NCI-H1048 (cell line): Measurements from ENCODE around the gene ATOH8.

Source experiments
- DNase-seq: peaks from one replicate; lab custom pipeline; 2025; lab: John Stamatoyannopoulos, UW

The ATOH8 gene

GRCh38 chr2:85802354-85803103, 48.7 kb downstream of the ATOH8 start:
- DNase-seq = no peak

GRCh38 chr2:85803704-85804425, 50.1 kb downstream of the ATOH8 start:
- no peak for DNase-seq

DNA sequence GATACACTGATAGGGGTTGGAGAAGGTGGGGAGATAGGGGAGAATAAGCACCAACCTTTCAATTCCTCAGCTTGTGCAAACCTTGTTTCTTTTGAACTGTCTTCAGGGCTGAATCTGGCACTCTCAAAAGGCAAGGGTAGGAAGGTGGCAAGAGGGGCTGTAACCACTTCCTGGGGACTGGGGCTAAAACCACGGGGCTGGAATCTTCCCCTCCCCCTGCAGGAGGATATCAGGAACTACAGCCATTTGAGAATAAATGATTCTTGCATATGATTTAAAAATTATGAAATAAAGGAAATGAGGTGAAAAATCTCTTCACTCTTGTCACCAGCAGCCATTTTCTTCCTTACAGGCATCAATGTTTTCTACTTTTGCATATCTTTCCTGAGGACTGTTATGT, 50.8 kb downstream of the ATOH8 start:
- no peak for DNase-seq

DNA sequence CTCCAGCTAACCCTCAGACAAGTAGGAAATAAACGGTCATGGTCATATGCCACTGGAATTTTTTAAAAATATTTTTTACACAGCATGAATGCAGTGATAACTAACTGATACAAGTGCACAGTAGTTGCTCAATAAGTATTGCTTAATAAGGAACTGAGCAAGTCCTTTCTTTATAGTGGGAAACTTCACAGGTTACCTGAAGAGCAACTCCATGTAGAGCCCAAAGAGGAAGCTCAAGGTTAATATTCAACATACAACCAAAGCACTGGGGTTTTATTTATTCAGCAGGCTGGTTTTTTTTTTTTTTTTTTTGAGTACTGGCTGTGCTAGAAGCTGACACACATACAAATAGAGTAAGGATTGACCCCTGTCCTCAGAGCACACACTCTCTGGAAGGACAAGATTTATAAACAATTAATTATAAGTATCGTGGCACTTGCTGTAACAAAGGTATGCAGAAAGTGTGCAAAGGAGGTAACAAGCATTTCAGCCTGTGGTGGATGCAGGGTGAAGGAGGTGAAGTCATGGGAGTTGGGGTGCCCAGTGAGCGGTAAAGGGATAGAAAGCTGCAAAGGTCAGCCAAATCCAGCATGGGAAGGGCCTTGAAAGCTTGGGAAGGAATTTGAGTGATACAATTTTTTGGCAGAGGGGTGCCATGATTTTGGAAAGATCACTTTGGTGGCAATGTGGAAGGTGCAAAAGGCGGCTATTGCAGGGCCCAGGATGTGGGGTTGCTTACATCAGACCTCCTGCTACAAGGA, 52.7 kb downstream of the ATOH8 start:
- no peak for DNase-seq

- no peak for DNase-seq
These were observed 54.0 kb downstream of the ATOH8 start for GRCh38 chr2:85807756-85808155.

GRCh38 chr2:85810371-85811179, 56.8 kb downstream of the ATOH8 start:
- no peak for DNase-seq

DNA sequence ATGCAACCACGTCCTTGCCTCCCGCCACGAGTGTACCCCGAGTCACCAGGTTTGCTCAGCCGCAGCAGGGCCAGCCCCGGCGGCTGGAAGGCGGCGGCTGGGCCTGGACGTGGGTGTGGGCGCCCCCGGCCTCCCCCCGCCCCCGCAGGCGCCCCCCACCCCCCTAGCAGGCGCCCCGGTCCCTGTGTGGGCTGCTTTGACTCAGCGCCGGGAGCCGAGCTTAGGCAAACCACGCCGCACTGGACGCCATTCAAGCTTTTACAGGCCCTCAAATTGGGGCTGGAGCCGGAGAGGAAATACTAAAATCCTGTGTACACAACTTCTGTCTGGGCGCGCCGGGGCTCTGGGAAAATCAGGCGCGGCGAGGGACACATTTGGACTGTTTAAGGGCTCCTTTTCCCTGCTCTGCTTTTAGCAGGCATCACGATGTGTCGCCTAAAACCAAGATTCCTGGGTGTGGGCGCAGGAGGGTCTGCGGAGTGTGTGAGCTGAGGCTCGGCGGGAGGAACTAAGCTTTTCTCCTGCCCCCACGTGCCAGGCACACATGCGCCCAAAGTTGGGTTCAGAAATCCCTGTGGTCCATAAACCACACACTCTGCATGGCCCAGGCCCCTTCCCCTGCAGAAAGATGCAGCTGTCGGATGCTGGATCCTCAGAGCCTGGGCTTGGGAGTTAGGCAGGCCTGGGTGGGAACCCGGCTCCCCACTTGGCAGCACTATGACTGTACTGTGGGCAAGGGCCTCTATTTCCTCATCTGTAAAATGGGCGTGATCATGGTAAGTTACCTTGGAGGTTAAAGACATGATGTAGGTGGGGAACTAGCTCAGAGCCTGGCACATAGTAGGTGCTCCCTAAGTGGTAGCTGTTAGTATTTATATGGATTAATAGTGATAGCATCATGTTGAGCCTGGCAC, 57.6 kb downstream of the ATOH8 start:
- no peak for DNase-seq

GRCh38 chr2:85812094-85812735, 58.4 kb downstream of the ATOH8 start:
- no peak for DNase-seq

GRCh38 chr2:85813211-85813981, 59.6 kb downstream of the ATOH8 start:
- DNase-seq = no peak

DNA sequence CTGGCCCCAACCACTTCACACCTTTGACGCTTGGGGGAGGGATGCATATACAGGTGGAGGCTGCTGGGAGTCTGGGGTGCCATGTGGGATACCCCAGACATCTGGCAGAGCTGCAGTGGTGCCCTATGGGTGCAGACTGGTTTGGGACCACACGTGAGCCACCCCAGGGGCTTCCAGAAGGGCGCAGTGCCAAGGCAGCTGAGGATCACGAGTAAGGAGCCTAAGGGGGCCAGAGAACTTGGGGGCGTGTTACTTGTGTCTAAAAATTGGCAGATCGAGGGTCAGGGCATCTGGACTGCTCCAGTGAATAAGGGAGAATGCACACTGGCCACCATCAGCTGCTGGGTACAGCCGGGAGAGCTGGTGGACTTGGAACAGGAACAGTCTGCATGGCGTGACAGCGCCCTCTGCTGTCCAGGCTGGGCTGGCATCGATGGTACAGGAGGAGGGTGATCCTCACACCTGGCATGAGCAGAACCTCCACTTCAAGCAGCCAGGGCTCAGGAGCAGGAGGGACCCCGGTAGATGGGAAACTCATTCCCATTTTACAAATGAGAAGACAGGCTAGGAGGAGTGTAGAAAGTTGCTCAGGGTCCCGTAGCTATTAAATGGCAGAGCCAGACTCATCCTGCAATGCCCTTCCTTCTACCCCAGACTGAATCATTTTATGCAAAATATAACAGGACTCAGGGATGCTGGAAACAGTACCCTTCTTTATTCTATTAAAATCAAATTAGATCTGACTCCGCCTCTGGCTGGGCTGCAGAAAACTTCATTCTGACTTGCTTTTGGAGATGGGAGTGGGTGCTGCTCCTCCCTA, 60.4 kb downstream of the ATOH8 start:
- peak; percentile 29 for DNase-seq

DNA sequence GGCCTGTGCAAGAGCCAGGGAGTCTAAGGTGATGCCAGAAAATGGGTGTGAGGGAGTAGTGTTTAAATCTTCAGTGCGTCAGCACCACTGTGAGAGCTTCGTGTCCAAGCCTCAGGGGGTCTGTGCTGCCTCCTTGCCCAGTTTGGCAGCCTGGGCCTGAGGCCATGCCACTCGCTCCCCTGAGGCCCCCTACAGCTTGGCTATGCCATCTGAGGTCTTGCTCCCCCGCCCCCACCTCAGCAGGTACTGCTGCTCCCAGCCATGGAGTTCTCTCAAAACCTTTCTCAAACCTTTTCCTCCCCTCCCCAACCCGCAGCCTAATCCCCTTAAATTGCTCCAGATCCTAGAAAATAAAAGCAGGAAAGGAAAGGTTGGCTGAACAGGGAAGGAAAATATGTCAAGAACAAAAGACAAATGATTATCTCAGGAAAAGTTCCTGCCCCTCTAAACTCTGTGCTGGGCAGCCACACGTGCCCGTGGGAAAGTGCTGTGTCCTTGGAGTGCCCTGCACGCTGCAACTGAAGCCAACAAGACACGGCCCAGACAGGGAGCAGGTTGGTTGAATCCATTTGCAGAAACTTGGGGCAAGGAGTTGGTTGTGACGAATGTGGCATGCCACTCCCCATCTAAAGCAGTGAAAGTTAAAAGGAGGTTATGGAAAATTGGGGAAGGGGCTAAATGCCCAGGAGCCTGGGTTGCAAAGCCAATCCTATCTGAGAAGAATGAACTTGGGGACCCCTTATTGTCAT, 61.2 kb downstream of the ATOH8 start:
- no peak for DNase-seq

DNA sequence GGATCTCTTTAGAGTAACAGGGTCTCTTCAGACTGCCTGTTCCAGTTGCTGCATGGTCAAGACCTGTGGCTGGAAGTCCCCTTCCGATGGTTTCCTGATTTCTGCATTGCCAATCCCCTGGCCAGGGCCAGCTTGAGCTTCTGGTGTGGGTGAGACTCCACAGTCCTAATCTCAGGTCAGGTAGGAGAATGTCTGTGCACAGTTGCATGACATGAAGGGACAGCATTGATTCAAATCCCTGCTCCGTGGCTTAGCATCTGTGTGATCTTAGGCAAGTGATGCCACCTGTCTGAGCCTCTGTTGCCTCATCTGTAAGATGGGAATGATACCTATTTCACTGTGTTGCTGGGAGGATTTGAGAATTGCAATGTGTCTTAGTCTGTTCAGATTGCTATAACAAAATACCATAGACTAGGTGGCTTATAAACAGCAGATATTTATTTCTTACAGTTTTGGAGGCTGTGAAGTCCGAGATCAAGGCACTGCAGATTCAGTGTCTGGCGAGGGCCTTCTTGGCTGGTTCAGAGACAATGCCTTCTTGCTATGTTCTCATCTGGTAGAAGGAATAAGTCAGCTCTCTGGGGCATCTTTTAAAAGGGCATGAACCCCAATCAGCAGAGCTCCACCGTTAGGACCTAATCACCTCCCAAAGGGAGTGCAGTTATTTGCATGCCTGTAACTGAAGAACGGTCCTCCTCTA, 66.2 kb downstream of the ATOH8 start:
- no peak for DNase-seq

DNA sequence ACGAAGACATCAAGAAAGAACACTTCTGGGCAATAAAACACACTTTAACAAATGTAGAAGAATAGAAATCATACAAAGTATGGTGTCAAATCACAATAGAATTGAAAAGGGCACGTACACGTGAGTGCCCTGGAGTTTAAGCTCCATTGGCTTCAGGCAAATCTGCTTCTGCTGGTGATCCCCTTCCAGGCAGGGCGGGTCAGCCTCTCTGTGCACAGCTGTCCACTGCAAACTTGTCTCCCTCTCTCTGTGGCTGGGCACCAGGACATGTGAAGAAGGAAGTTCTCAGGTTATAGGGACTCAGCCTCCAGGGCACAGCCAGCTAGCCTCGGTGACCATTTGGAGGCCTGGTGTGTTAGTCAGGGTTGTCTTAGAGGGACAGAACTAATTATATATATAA, 69.0 kb downstream of the ATOH8 start:
- DNase-seq = no peak

DNA sequence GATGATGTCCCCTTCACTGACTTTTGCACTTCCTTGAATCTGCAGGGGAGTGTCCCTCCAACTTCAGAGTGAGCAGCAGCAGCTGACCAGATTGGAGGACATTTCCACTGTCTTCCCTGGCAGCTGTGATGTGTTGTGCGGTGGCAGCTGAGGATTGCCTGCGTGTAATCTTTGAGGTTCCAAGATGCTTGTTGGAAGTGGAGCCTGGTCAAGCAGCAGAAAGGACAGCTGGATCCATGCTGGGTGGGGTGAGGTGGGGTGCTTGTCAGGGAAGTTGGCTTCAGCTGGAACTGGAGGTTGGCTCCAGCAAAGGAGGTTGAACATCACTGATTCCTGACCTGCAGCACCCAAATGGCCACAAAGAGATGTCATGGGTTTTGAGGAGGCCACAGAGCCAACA, 70.2 kb downstream of the ATOH8 start:
- no peak for DNase-seq

GRCh38 chr2:85826990-85827878, 73.4 kb downstream of the ATOH8 start:
- peak; percentile 65 for DNase-seq

- no peak for DNase-seq
These were observed 74.2 kb downstream of the ATOH8 start for GRCh38 chr2:85827879-85828569.
